IMR-90 (cell line): ENCODE measurements around the gene KCNS1.

Source experiments
- CTCF ChIP-seq: conservative IDR thresholded peaks from 2 replicates; pipeline ENCODE4 v1.5.1; 2012; ENCODE audit warnings: mild to moderate bottlenecking, low read depth, low read length, improper control_type of control experiment
- ELK1 ChIP-seq: fragments of 150-350 bp; IDR thresholded peaks from 2 replicates; pipeline ENCODE4 v1.6.1; 2016; ENCODE audit warnings: low read depth, mild to moderate bottlenecking, low read length, moderate library complexity, borderline replicate concordance
- RAD21 ChIP-seq: IDR thresholded peaks from 2 replicates; pipeline ENCODE4 v1.6.1; 2012; ENCODE audit warnings: low read length, improper control_type of control experiment
- SMC3 ChIP-seq: fragments of 150-350 bp; IDR thresholded peaks from 2 replicates; pipeline ENCODE4 v1.6.1; 2016; ENCODE audit warnings: low read depth, mild to moderate bottlenecking, antibody characterized with exemption, low read length, moderate library complexity
- TF ChIP-seq, protein P1 (sequence below): fragments of 150-350 bp; IDR thresholded peaks from 2 replicates; pipeline ENCODE4 v1.6.1; 2017; ENCODE audit warnings: mild to moderate bottlenecking, antibody characterized with exemption, low read length, low read depth

DNA sequence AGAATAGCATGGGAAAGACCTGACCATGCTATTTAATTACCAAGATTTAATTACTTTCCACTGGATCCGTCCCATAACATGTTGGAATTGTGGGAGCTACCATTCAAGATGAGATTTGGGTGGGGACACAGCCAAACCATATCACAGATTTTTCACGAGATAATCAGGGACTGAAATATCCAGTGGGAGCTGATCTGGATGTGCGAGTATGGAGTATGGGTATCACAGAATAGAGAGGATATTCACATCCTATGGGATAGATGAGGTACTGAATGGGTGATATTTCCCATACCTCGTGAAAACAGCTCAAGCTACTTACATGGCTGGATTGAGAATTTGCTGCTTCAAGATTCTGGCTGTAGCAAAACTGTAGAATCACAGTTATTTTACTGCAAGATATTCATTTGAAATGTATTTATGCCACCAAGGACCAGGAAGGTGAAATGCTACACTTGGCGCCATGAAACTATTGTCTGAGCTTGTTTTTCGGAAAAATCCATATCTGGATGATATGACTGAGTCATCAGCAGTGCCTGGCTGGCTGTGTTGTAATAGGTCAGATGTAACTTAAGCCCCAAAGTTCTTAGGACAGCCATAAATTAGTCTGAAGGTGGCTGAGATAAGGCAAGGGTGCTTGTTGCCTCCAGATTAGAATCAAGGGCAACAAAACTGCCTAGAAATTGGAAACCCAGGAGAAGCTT, 29.8 kb downstream of the KCNS1 start:
- no peak for TF ChIP-seq RAD21
- no peak for TF ChIP-seq CTCF
- TF ChIP-seq, protein P1, sequence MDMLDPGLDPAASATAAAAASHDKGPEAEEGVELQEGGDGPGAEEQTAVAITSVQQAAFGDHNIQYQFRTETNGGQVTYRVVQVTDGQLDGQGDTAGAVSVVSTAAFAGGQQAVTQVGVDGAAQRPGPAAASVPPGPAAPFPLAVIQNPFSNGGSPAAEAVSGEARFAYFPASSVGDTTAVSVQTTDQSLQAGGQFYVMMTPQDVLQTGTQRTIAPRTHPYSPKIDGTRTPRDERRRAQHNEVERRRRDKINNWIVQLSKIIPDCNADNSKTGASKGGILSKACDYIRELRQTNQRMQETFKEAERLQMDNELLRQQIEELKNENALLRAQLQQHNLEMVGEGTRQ = no peak
- no peak for TF ChIP-seq ELK1
- TF ChIP-seq SMC3 = no peak
